Mesothelial cell of epicardium (in vitro differentiated cells): ENCODE measurements around the gene ACOT11. TPM values are rescaled to one million over a fixed set of nuclear protein-coding genes. Genes with fewer than 3 reads are reported as not detected.

Experiments used
- DNase-seq, 2 experiments: peaks; one replicate each; pipeline ENCODE4 v3.0.0; 2021; ENCODE audit warnings: low spot score in 2 of 2; ENCODE audit not compliant: unreplicated experiment in 2 of 2
- H3K27ac Mint-ChIP-seq: 2 replicates; pipeline ENCODE4 v1.8.0; 2021; ENCODE audit warnings: mixed read lengths
- H3K27me3 Mint-ChIP-seq: 2 replicates; pipeline ENCODE4 v1.8.0; 2021; ENCODE audit warnings: low read depth, mixed read lengths
- H3K36me3 Mint-ChIP-seq: 2 replicates; pipeline ENCODE4 v1.8.0; 2021; ENCODE audit warnings: mixed read lengths
- H3K4me1 Mint-ChIP-seq: 2 replicates; pipeline ENCODE4 v1.8.0; 2021; ENCODE audit warnings: mixed read lengths
- H3K4me3 Mint-ChIP-seq: 2 replicates; pipeline ENCODE4 v1.8.0; 2021; ENCODE audit warnings: mild to moderate bottlenecking, moderate library complexity, mixed read lengths
- H3K9me3 Mint-ChIP-seq: 2 replicates; pipeline ENCODE4 v1.8.0; 2021; ENCODE audit warnings: mixed read lengths
- CTCF ChIP-seq: fragments of 200-600 bp; sonication (generic); IDR thresholded peaks from one replicate; pipeline ENCODE4 v1.5.0; 2021; ENCODE audit warnings: antibody characterized with exemption; ENCODE audit not compliant: unreplicated experiment
- total RNA-seq: library from RNA; stranded (reverse); gene quantifications from 3 replicates; pipeline ENCODE4 v1.2.1, GENCODE V29; 2021

The ACOT11 gene
- total RNA-seq, 1 donor from 2014 or later: 10.3 TPM

GRCh38 chr1:54565113-54565501 lies 17.1 kb downstream of the ACOT11 start:
- no peak overlapping the region for H3K27ac Mint-ChIP-seq
- no peak overlapping the region for H3K4me3 Mint-ChIP-seq
- peaks cover 9% of the 10 kb centered on the region for H3K4me1 Mint-ChIP-seq
- TF ChIP-seq CTCF: no peak
- H3K9me3 Mint-ChIP-seq: no peaks in the 10 kb centered on the region
- H3K36me3 Mint-ChIP-seq: no peaks in the 10 kb centered on the region
- DNase-seq: no peak
- H3K27me3 Mint-ChIP-seq: no peaks in the 10 kb centered on the region

- DNase-seq: no peak
- Mint-ChIP-seq H3K27me3 (no peaks in the 10 kb centered on the region), H3K4me1 (peaks cover 15% of the 10 kb centered on the region), H3K4me3 (no peak overlapping the region), H3K9me3 (no peaks in the 10 kb centered on the region), H3K27ac (no peak overlapping the region), H3K36me3 (no peaks in the 10 kb centered on the region)
- TF ChIP-seq CTCF: no peak
Measured at GRCh38 chr1:54566438-54567141, 18.6 kb downstream of the ACOT11 start.

GRCh38 chr1:54567961-54568360 lies 19.9 kb downstream of the ACOT11 start:
- Mint-ChIP-seq H3K27me3 (no peaks in the 10 kb centered on the region), H3K36me3 (no peaks in the 10 kb centered on the region), H3K4me1 (peaks cover 25% of the 10 kb centered on the region), H3K27ac (peak overlapping the region; percentile 7), H3K9me3 (no peaks in the 10 kb centered on the region), H3K4me3 (no peak overlapping the region)
- no peak for DNase-seq
- no peak for TF ChIP-seq CTCF

- no peak for TF ChIP-seq CTCF
- DNase-seq: no peak
- Mint-ChIP-seq H3K36me3 (no peaks in the 10 kb centered on the region), H3K9me3 (no peaks in the 10 kb centered on the region), H3K27me3 (no peaks in the 10 kb centered on the region), H3K4me1 (peaks cover 23% of the 10 kb centered on the region), H3K4me3 (no peak overlapping the region), H3K27ac (peak overlapping the region; percentile 10)
Measured at GRCh38 chr1:54569339-54569738, 21.3 kb downstream of the ACOT11 start.

GRCh38 chr1:54570161-54570560 lies 22.1 kb downstream of the ACOT11 start:
- Mint-ChIP-seq H3K4me1 (peaks cover 21% of the 10 kb centered on the region), H3K27ac (peak overlapping the region; percentile 19), H3K27me3 (no peaks in the 10 kb centered on the region), H3K4me3 (no peak overlapping the region), H3K9me3 (no peaks in the 10 kb centered on the region), H3K36me3 (no peaks in the 10 kb centered on the region)
- TF ChIP-seq CTCF: no peak
- no peak for DNase-seq
